PC-3 (cell line): ENCODE measurements around the gene RNF39.

Experiments
- CTCF ChIP-seq: fragments of 300-600 bp; sonication (generic); conservative IDR thresholded peaks from 2 replicates; pipeline ENCODE4 v1.5.1; 2017; ENCODE audit warnings: antibody characterized with exemption, low read depth, mild to moderate bottlenecking, low read length
- EZH2 ChIP-seq: fragments of 300-600 bp; sonication (generic); IDR thresholded peaks from one replicate; pipeline ENCODE4 v1.6.1; 2017; ENCODE audit warnings: antibody characterized with exemption, mild to moderate bottlenecking, low read length; ENCODE audit not compliant: unreplicated experiment
- EZH2phosphoT487 ChIP-seq: fragments of 300-600 bp; sonication (generic); IDR thresholded peaks from 2 replicates; pipeline ENCODE4 v1.6.1; 2018; ENCODE audit warnings: mild to moderate bottlenecking, antibody characterized with exemption, low read length, borderline replicate concordance

GRCh38 chr6:30055513-30055912 lies 20.1 kb downstream of the RNF39 start:
- TF ChIP-seq CTCF (no peak), EZH2phosphoT487 (no peak), EZH2 (no peak)
